ENCODE data around the gene ANKMY1.

Gene ANKMY1

GRCh38 chr2:240458900-240459391 is 98.8 kb downstream of the ANKMY1 start:
- H3K4me3 ChIP-seq: no peak overlapping the region
- TF ChIP-seq, protein P1, sequence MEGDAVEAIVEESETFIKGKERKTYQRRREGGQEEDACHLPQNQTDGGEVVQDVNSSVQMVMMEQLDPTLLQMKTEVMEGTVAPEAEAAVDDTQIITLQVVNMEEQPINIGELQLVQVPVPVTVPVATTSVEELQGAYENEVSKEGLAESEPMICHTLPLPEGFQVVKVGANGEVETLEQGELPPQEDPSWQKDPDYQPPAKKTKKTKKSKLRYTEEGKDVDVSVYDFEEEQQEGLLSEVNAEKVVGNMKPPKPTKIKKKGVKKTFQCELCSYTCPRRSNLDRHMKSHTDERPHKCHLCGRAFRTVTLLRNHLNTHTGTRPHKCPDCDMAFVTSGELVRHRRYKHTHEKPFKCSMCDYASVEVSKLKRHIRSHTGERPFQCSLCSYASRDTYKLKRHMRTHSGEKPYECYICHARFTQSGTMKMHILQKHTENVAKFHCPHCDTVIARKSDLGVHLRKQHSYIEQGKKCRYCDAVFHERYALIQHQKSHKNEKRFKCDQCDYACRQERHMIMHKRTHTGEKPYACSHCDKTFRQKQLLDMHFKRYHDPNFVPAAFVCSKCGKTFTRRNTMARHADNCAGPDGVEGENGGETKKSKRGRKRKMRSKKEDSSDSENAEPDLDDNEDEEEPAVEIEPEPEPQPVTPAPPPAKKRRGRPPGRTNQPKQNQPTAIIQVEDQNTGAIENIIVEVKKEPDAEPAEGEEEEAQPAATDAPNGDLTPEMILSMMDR (IDR thresholded peaks at IDR 0.05): no peak
- no peaks in the 10 kb centered on the region for H3K27me3 ChIP-seq
- no peak for DNase-seq
- H3K36me3 ChIP-seq: peaks cover 0 to 49% (median 21%) of the 10 kb centered on the region in 3 donors
- H3K4me1 ChIP-seq: peaks cover 0 to 21% (median 10%) of the 10 kb centered on the region in 4 donors
- intact Hi-C loops (cut with DNase I; ENCODE audit: low total_unique reads): loop anchor here (10.0 kb wide), 1 partner anchor 96 kb away; the partner anchor contains the start of gene ANKMY1
- H3K9me3 ChIP-seq: no peaks in the 10 kb centered on the region
- H3K27ac ChIP-seq: no peak overlapping the region

- DNase-seq: peak in 1 of 2 donors; percentile 51
- H3K9me3 ChIP-seq: no peaks in the 10 kb centered on the region
- no peak overlapping the region for H3K27ac ChIP-seq
- intact Hi-C loops (cut with DNase I; ENCODE audit: low total_unique reads): loop anchor here (10.0 kb wide), 1 partner anchor 97 kb away; the partner anchor contains the start of gene ANKMY1
- peaks cover 0 to 28% (median 16%) of the 10 kb centered on the region in 4 donors for H3K4me1 ChIP-seq
- no peaks in the 10 kb centered on the region for H3K27me3 ChIP-seq
- H3K36me3 ChIP-seq: peaks cover 0 to 42% (median 14%) of the 10 kb centered on the region in 3 donors
- TF ChIP-seq, protein P1 (IDR thresholded peaks at IDR 0.05): no peak
- no peak overlapping the region for H3K4me3 ChIP-seq
Observed at GRCh38 chr2:240458044-240458899, 99.5 kb downstream of the ANKMY1 start.

DNA sequence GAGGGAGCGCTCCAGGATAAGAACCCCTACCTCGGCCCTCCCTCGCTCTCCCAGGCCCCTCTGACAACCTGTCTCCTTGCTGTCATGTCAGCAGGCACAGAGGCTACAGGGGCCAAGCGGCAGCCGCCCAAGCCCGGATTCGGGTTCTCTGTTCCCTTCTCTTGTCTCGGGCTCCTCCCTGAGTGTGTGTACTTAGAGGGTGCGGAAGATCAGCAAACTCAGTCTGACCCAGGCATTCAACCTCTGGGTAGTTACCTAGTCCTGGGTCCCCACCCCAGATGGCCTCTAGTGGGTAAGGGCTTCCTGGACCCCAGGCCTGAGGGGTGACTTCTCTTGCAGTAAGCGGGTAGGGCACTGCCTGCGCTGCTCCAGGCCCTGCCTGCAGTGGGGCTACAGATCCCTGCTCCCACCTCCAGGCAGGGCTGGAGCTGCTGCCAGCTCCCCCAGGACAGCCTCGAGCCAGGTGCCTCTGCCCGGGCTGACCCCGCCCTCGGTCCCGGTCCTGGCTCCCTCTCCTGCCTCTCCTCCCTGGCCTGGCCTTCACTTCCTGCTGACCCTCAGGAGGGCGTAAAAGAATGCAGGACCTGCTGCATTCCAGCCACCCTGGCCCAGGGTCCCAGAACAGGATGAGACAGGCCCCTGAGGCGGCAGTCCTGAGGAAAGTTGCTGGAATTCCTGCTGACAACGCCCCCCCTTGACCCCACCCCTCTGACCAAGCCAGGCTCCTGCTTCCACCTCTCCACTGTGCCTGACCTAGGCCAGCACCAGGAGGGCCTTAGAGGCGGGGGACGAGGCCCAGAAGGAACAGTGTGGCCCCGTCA is 100.4 kb downstream of the ANKMY1 start:
- TF ChIP-seq, protein P1 (IDR thresholded peaks at IDR 0.05): no peak
- no peak for DNase-seq
- no peaks in the 10 kb centered on the region for H3K27me3 ChIP-seq
- H3K4me3 ChIP-seq: no peak overlapping the region
- no peaks in the 10 kb centered on the region for H3K9me3 ChIP-seq
- H3K27ac ChIP-seq: no peak overlapping the region
- peaks cover 0 to 33% (median 17%) of the 10 kb centered on the region in 4 donors for H3K4me1 ChIP-seq
- intact Hi-C loops (cut with DNase I; ENCODE audit: low total_unique reads): loop anchor here (10.0 kb wide), 1 partner anchor 97 kb away; the partner anchor contains the start of gene ANKMY1
- H3K36me3 ChIP-seq: peaks cover 0 to 34% (median 6%) of the 10 kb centered on the region in 3 donors

- Histone ChIP-seq H3K9me3 (no peaks in the 10 kb centered on the region), H3K4me1 (peaks cover 0 to 40% (median 24%) of the 10 kb centered on the region in 4 donors), H3K27ac (no peak overlapping the region), H3K27me3 (no peaks in the 10 kb centered on the region), H3K36me3 (peaks cover 0 to 26% (median 0%) of the 10 kb centered on the region in 3 donors), H3K4me3 (no peak overlapping the region)
- DNase-seq: no peak
- TF ChIP-seq, protein P1 (IDR thresholded peaks at IDR 0.05): no peak
- intact Hi-C loops (cut with DNase I; ENCODE audit: low total_unique reads): loop anchor here (10.0 kb wide), 1 partner anchor 98 kb away; the partner anchor contains the start of gene ANKMY1
Observed at GRCh38 chr2:240456447-240457222, 101.2 kb downstream of the ANKMY1 start.
